HG02870 (cell line): ENCODE results near the gene THAP7.
"Not testable (repeated sequence)": the region's sequence is repeated elsewhere in the genome, so short reads cannot be mapped to it uniquely, and the experiment has no call there.

Experiments
- ATAC-seq: cut with Tn5 transposase; IDR thresholded peaks from one replicate; pipeline ENCODE4 v1.9.1; 2021; ENCODE audit warnings: mild to moderate bottlenecking, moderate library complexity; ENCODE audit not compliant: unreplicated experiment

THAP7 gene

GRCh38 chr22:21001601-21002325 lies at the start of gene THAP7:
Gene THAP7 (minus strand): TSS chr22:21002118. CDS start chr22:21001911, 207 bp downstream.
- ATAC-seq, result peak; percentile 78

GRCh38 chr22:21051145-21051830 lies 49.4 kb upstream of the THAP7 start:
- no peak for ATAC-seq

- not testable (repeated sequence) for ATAC-seq
Observed at GRCh38 chr22:21048965-21049364, 47.0 kb upstream of the THAP7 start.

GRCh38 chr22:21048448-21048847 lies 46.5 kb upstream of the THAP7 start:
- not testable (repeated sequence) for ATAC-seq

- no peak for ATAC-seq
Observed at GRCh38 chr22:21047730-21048129, 45.8 kb upstream of the THAP7 start.

GRCh38 chr22:21047035-21047661 lies 45.2 kb upstream of the THAP7 start:
- ATAC-seq, result no peak

- ATAC-seq, result peak; percentile 83
Observed at GRCh38 chr22:21045585-21046294, 43.8 kb upstream of the THAP7 start, which contains the start of gene LRRC74B. Gene LRRC74B (plus strand): TSS chr22:21045946. CDS start chr22:21045987, 41 bp downstream.

- ATAC-seq, result no peak
Observed at GRCh38 chr22:21044931-21045584, 43.1 kb upstream of the THAP7 start.

- ATAC-seq, result no peak
Observed at GRCh38 chr22:21043860-21044535, 42.1 kb upstream of the THAP7 start.

GRCh38 chr22:21042978-21043859 lies 41.3 kb upstream of the THAP7 start:
- no peak for ATAC-seq

GRCh38 chr22:21041937-21042336 lies 40.0 kb upstream of the THAP7 start:
- no peak for ATAC-seq

GRCh38 chr22:21039158-21039557 lies 37.2 kb upstream of the THAP7 start:
- not testable (repeated sequence) for ATAC-seq

GRCh38 chr22:21038405-21038804 lies 36.5 kb upstream of the THAP7 start:
- ATAC-seq, result no peak

- ATAC-seq, result no peak
Observed at GRCh38 chr22:21034989-21035388, 33.1 kb upstream of the THAP7 start.

GRCh38 chr22:21033895-21034294 lies 32.0 kb upstream of the THAP7 start:
- ATAC-seq, result no peak

GRCh38 chr22:21032868-21033688 lies 31.2 kb upstream of the THAP7 start:
- no peak for ATAC-seq

- ATAC-seq, result no peak
Observed at GRCh38 chr22:21032037-21032867, 30.3 kb upstream of the THAP7 start, which contains the start of gene SLC7A4. Gene SLC7A4 (minus strand): TSS chr22:21032561. CDS start chr22:21031812, 749 bp downstream.
